ENCODE measurements around the gene TMEM213.

TMEM213 gene, protein sequence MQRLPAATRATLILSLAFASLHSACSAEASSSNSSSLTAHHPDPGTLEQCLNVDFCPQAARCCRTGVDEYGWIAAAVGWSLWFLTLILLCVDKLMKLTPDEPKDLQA

GRCh38 chr7:138797715-138798320 lies at the start of gene TMEM213, which contains the start of gene ATP6V0A4:
TMEM213 (plus strand) TSS chr7:138797994; CDS start chr7:138798105, 111 bp downstream.
ATP6V0A4 (minus strand) TSS chr7:138798196; CDS start chr7:138771247, 26,949 bp downstream.
- DNase-seq (ENCODE audit: low read depth in 2 of 2), result no peak

DNA sequence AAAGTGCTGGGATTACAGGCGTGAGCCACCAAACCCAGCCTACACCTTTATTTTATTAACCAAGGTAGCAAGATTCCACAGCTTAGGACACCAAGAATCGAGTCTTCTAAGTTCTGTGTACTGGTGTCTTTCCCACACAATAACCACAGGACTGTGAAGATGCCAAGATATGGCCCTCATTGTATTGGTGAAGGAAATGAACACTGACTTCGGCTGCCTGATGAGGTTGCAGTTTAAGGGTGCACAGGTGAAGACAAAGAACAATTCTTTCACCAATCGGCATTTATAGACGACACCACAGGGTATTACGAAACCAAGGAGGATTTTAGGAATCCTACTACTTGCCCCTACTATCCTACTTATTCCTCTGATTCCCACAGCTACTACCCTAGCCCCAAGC lies 49.1 kb upstream of the TMEM213 start:
- DNase-seq (ENCODE audit: low read depth in 2 of 2), result no peak

- DNase-seq (ENCODE audit: low read depth in 2 of 2), result no peak
These were observed 47.8 kb upstream of the TMEM213 start for GRCh38 chr7:138749960-138750359.

- no peak for DNase-seq (ENCODE audit: low read depth in 2 of 2)
These were observed 47.3 kb upstream of the TMEM213 start for GRCh38 chr7:138750473-138750872.

- no peak for DNase-seq (ENCODE audit: low read depth in 2 of 2)
These were observed 46.8 kb upstream of the TMEM213 start for GRCh38 chr7:138750901-138751464.

DNA sequence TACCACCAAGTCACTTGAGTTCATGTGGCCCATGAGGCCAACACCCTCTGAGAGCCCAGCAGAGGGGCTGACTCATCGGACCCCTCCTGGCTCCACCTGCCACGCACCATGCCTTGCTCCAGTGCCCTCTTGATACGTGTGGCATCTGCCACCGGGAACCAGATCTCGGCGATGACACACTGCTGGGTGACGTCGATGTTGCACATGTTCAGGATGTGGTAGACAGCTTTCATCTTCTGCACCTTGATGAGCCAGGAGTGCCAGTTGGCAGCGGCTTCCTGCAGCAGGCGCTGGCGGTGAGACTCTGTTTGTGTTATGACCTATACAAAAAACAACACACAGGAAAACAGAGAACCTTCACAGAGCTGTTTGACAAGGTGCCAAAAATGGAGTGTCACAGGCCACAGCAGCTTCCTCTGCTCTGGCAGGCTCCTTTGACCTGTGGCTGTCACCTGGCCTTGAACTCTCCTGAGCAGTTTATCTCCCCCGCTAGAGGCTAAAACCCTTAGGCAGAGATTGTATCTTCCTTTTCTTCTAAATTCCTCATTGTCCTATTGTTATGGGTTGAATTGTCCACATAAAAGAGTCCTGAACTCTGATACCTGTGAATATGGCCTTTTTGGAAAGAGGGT lies 45.2 kb upstream of the TMEM213 start:
- DNase-seq (ENCODE audit: low read depth in 2 of 2), result peak; percentile 84 to 89

DNA sequence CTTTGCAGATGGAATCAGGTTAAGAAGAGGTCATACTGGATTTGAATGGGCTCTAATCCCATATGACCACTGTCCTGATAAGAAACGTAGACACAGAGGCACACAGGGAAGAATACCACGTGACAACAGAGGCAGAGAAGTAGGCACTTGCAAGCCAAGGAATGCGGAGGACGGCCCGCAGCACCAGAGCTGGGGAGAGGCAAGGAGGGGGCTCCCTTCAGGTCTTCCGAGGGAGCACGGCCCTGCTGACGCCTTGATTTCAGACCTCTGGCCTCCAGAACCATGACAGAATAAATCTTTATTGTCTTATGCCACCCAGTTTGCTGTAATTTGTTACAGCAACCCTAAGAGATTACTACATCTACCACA lies 44.7 kb upstream of the TMEM213 start:
- no peak for DNase-seq (ENCODE audit: low read depth in 2 of 2)

- DNase-seq (ENCODE audit: low read depth in 2 of 2), result no peak
These were observed 44.2 kb upstream of the TMEM213 start for GRCh38 chr7:138753610-138754009.

DNA sequence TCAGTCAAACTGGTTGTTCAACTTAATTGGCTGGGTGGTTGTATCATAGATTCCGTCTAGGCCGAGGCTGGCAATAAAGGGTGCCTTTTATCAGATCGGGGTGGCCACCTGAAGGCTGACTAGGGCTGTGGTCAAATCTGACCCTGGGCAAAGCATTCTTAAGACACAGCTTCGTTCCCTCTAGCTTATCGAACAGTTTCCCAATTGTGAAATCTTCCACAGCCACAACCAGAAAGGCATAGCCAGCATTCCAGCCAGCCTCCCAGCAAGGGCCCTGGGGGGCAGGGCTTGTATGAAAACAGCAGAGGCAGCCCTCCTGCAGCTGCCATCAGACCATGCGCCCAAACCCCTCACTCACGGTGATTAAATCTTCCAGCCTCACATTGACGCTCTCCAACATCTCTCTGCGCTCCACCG lies 42.5 kb upstream of the TMEM213 start:
- DNase-seq (ENCODE audit: low read depth in 2 of 2), result no peak

DNA sequence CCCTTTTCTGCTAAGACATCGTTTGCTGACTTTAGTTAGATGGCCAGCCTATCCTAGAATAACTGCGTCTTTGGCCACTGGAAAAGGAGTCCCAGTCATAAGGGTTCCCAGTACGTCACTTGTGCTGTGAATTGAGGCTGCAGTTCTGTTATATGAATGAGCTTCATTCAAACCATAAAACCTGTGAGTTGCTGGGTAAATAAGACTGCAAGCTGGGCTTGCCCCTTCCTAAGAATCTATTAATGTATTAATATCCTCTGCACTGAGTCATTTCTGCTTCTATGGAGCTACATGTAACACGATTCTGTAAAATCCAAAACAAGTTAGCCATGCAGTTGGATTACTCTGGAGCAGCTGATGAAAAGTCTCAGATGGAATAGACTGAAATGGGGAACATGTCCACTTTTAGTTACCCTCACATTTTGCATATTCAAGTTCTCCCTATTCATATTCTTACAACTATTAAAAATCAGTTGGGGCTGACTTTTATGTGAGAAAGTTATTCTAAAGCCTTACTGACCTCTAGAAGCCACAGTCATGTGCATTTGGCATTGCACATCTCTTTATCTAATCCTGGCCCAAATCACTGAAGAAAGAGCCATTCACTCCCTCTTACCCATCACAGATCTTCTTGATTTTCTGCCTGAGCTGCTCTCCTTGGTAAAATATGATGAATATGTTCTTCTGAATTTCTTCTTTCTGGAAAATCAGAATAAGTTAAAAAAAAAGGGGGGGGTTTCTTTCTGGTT lies 41.8 kb upstream of the TMEM213 start:
- no peak for DNase-seq (ENCODE audit: low read depth in 2 of 2)

DNA sequence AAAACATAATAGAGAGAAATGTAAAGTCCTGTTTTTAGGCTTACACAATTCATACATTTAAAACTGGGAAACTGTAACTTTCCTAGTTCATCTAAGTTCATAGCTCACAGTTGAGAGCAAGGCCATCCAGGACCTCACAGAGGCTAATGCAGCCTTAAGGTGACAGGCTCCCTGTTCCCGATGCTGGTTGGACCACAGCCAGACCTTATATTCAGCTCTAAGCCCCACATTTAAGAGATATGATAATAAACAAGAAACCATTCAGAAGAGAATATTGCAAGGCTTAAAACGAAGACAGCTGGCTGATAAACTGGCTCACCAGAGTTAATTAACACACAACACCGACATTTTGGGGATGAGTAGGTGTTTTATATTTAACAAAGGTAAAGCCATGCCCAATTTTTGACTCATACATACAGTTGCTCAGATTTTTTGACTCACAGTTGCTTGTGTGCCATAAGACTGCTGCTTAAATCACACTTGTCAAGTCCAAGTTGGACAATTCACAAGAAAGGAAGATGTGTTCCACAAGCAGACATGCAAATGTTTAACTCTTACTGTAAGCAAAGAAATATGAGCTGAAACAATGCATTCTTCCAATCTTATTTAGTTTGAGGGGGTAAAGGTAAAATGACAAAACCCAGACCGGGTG lies 41.1 kb upstream of the TMEM213 start:
- no peak for DNase-seq (ENCODE audit: low read depth in 2 of 2)

GRCh38 chr7:138768241-138768640 lies 29.6 kb upstream of the TMEM213 start:
- no peak for DNase-seq (ENCODE audit: low read depth in 2 of 2)

- DNase-seq (ENCODE audit: low read depth in 2 of 2), result no peak
These were observed 26.9 kb upstream of the TMEM213 start for GRCh38 chr7:138770904-138771303.

DNA sequence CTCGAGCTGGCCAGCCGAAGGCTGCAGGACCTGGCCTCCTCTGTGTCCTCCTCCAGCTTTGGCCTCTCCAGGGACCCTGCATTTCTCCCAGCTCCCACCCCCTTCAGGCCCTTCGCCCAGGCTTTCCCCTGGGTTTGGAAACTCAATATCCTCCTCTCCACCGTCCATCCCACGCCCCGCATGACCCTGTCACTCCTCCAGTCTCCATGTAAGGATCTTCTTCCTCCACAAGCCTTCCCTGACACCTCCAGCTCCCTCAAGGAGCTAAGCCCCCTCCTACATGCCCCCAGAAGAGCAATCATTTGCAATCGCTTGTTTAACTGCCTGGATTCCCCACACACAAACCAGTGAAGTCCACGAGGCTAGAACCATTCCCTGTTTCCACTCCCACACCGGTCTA lies 24.6 kb upstream of the TMEM213 start:
- no peak for DNase-seq (ENCODE audit: low read depth in 2 of 2)

GRCh38 chr7:138773817-138774216 lies 24.0 kb upstream of the TMEM213 start:
- no peak for DNase-seq (ENCODE audit: low read depth in 2 of 2)

GRCh38 chr7:138776166-138776833 lies 21.5 kb upstream of the TMEM213 start:
- no peak for DNase-seq (ENCODE audit: low read depth in 2 of 2)

- DNase-seq (ENCODE audit: low read depth in 2 of 2), result no peak
These were observed 16.8 kb upstream of the TMEM213 start for GRCh38 chr7:138781004-138781403.

- DNase-seq (ENCODE audit: low read depth in 2 of 2), result no peak
These were observed 13.1 kb upstream of the TMEM213 start for GRCh38 chr7:138784692-138785091.

DNA sequence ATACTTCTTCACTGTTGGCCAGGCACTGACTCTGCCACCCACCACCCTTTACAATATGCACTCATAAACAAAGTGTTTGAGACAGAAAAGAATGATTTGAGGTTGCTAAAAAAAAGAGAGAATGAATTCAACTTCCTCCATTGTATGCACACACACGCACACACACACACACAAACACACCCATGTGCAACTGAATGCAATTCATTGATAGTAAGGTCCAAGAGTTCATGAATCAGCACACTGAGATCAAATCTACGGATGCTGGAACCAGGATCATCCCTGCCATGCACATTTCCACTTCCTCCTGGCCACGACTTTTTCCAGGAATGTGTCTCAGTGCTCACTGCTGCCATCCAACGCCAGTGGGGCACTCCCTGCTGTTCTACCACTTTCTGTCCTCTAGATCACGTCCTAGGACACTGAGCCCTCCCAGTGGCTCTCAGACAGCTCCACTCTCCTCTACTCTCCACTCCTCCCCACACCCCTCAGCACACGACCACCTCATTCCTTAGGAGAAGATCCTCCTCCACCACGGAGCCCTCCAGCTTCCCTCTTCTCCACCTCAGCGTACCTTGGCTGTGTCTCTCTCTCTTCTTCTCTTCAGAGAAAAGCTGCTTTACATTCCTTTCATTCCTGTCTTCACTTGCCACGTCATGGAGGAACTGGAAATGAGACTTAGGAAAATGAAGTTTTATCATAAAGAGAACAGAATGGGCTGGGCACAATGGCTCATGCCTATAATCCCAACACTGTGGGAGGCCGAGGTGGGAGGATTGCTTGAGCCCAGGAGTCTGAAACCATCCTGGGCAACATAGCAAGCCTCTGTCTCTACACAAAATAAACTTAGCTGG lies 12.0 kb upstream of the TMEM213 start:
- DNase-seq (ENCODE audit: low read depth in 2 of 2), result no peak

GRCh38 chr7:138796038-138796615 lies 1.7 kb upstream of the TMEM213 start:
- DNase-seq (ENCODE audit: low read depth in 2 of 2), result no peak

Data from stimulated activated CD4-positive, alpha-beta T cell treated with anti-CD3 and anti-CD28 coated beads, Interleukin-15, amount 100 ng/mL, for 48 hours (primary cell).